ENCODE measurements around the gene NAT9.
A peak's percentile ranks its signal among the peaks of the same experiment; 100 is the strongest.

NAT9 gene

GRCh38 chr17:74779948-74780400 lies 3.8 kb upstream of the NAT9 start:
- peak; percentile 98 to 99 for DNase-seq

DNA sequence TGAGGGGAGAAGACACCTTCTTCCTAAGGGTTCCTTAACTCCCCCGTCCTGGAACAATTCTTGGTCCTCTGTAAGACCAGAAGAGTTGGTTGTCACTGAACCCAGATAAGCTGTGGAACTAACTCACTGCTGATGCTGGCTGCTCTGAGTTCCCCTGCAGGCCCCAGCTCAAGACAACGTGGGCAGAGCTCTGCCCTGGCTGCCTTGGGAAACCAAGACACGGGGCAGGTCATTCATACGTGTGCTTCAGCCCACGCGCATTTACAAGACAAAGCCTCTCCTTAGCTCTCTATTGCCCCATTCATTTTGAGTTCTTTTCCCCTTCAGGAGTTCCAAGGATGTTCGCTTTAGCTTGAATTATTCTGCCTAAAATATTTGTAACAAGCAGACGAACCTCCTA lies 3.4 kb upstream of the NAT9 start:
- peak; percentile 77 to 92 for DNase-seq

DNA sequence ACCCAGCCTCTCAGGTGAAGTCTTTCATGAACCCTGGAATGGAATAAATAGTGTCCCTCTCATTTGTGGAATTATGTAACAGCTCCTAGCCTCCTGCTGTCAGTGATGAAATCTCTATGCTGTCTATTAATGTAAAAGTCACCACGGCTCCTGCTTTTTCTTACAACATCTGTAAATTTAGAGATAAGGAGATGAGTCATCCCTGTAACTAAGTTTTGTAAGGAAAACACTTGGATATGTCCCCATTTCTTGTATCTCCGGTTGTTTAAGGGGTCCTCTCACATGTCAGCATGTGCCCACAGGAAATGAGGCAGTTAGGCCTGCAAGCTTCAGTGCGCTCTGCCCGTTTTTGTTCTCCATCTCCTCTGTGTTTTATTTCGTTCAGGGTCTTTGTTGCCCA lies 2.8 kb upstream of the NAT9 start:
- peak; percentile 67 to 77 for DNase-seq

DNA sequence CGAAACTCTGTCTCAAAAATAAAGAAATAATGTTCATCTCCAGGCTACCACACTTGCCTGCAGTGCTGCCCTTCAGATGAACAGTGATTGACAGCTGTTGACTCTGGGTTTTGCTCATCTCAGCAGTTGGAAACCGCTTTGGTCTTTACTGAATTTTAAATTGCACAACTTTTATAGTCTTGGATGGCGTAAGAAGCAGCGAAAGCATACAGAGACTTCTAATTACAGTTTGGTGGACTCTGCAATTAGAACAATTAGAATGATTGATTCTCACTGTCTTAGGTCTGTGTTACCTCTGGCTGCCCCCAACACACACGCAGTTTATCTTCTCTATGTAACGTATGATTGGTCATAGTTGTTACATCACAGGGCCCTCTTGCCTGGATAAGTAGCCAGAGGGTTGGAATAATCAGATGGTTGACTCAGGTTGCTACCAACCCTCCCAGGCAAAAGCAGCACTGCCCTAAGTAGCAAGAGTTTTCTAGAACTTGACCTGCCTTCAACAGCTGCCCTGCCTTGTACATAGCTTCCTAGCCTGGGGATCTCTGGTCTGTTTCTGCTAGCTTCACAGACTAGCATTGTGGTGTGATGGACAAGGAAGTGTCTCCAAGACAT lies 1.9 kb upstream of the NAT9 start:
- DNase-seq, result peak; percentile 42 to 57

DNA sequence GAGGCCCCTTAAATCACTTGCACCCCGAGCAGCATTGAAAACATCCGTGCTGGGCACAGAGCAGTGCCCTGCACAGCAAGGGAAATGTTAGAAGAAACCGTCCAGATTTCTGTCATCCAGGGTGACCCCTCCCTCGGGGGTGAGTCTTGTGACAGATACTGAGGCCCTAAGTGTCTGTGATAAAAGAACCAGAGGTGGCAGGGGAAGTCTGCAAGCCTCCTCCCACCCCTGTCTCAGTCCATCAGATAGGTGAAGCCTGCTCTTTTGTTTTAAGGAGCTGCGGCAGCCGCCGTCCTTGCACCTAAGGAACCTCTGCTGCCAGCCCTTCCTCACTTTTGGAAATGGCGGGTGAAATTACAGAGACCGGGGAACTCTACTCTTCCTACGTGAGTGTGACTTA lies 845 bp upstream of the NAT9 start:
- no peak for DNase-seq

- DNase-seq, result peak in 1 of 2 donors; percentile 21
Observed at GRCh38 chr17:74775409-74776043, 619 bp downstream of the NAT9 start.

DNA sequence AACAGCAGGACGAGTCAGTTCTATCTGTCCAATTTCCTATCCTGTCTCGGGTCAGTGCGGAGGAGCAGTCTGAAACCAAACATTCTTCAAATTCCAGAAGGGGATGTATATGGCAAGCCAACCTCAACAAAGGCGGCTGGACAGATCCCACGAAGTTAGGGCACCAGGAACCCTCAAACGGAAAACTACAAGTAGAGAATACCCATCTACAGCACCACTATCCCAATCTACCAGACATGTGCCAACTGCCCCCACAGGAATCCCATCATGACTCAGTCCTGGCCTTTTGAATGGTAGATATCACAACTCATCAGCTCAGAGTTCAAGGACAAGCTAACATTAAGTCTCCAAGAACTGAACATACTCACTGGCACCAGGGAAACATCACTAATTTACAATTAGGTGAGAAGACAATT lies 2.3 kb downstream of the NAT9 start:
- no peak for DNase-seq

DNA sequence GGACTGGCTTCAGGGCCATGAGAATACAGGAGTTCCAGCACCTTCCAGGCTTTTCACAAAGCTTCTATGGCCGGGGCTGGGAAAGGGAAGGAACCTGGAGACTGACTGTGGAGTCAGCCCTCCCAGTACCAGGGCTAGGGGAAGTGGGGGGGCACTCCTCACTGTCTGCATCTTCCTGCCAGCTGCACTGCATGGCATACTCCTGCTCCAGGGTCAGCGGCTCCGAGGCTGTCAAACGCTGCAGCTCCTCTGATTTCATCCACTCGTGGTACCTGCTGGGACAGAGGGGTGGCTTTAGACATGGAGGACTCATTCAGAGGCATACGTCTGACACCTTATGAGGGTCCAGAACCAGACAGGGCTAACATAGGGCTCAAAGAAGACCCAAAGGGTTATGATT lies 2.7 kb downstream of the NAT9 start:
- no peak for DNase-seq

DNA sequence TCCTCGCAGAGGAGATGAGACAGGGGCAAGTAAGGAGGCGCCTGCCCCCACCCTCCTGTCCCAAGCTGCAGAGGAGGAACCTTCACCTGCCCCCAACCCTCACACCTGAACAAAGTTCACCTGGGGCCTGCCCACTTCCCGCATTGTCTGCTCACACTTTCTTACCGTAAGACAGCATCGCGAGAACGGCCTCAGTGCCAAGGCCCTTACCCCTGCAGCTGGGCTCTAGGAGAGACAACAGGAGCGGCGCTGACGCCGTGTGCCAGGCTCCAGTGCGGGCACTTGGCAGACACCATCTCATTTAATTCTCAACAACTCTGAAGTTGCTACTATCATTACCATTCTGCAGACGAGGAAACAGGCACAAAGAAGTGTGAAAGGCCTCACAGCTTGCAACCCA lies 4.1 kb downstream of the NAT9 start:
- no peak for DNase-seq

- DNase-seq, result no peak
Observed at GRCh38 chr17:74771319-74771914, 4.7 kb downstream of the NAT9 start.

GRCh38 chr17:74770498-74771318 lies 5.4 kb downstream of the NAT9 start:
- peak; percentile 18 to 41 for DNase-seq

GRCh38 chr17:74769856-74770497 lies 6.2 kb downstream of the NAT9 start:
- no peak for DNase-seq

GRCh38 chr17:74769266-74769855 lies 6.8 kb downstream of the NAT9 start:
- no peak for DNase-seq

- DNase-seq, result no peak
Observed at GRCh38 chr17:74768763-74769114, 7.4 kb downstream of the NAT9 start.

DNA sequence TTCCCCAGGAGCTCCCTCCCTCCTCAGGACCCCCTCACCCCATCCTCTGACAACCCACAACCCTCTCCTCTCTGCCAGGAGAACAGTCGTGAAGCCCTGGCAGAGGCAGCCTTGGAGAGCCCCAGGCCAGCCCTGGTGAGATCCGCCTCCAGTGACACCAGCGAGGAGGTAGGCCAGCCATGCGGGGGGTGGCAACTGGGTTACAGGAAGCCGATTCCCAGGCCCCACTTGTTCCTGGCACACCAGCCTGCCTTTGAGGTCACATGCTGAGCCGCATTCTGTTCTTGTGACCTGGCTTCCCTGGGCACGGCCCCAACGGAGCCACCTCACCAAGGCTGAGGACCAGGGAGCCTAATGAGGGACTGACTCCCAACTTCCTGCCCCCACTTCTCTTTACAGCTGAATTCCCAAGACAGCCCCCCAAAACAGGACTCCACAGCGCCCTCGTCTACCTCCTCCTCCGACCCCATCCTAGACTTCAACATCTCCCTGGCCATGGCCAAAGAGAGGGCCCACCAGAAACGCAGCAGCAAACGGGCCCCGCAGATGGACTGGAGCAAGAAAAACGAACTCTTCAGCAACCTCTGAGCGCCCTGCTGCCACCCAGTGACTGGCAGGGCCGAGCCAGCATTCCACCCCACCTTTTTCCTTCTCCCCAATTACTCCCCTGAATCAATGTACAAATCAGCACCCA lies 7.9 kb downstream of the NAT9 start:
- no peak for DNase-seq

DNA sequence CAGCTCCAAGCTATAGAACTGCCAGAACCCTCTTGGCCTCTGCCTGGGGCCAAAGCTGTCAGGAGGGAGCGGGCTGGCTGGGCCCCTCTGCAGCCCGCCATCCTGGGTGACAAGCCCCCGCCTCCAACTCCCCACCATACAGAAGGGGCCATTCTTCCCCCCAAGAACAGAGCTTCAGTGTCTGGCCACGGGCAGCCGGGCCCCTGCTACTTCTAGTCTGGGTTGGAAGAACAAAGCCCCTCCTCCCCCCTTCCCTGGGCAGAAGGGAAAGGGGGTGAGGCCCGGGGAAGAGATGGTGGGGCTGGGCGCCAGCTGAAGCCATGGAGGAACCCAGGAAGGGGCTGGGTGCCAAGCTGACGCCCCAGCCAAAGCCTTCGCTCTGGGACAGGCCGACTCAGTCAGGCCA lies 9.0 kb downstream of the NAT9 start:
- no peak for DNase-seq

DNA sequence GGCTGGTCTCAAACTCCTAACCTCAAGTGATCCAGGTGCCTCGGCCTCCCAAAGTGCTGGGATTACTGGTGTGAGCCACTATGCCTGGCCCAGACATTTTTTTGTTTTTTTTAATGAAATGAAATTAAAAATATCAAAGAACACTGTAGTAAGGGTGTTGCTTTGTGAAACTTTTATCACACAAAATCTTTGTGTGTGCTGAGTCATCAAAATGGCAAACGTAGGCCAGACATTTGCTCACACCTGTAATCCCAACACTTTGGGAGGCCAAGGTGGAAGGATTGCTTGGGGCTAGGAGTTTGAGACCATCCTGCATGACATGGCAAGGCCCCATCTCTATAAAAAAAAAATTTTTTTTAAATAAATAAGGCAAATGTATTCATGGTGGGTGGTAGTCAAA lies 9.7 kb downstream of the NAT9 start:
- DNase-seq, result no peak

- DNase-seq, result no peak
Observed at GRCh38 chr17:74764751-74765286, 11.3 kb downstream of the NAT9 start.

GRCh38 chr17:74763565-74764387 lies 12.4 kb downstream of the NAT9 start:
- no peak for DNase-seq

DNA sequence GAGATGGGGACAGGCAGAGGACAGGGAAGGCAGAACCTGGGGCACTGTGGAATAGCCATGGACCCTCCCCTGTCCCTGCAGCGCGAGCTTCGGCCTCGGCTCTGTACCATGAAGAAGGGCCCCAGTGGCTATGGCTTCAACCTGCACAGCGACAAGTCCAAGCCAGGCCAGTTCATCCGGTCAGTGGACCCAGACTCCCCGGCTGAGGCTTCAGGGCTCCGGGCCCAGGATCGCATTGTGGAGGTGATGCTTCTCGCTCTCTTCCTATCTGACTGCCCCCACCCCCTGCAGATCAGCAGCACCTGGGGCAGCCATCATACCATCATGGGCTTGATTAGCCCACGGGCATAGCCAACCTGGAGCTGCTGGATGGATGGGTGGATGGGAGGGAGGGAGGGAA lies 14.2 kb downstream of the NAT9 start:
- DNase-seq, result no peak

GRCh38 chr17:74761419-74761818 lies 14.7 kb downstream of the NAT9 start:
- DNase-seq, result no peak
